Activated naive CD8-positive, alpha-beta T cell treated with anti-CD3 and anti-CD28 coated beads, Interleukin-2, amount 50 U/mL, for 24 hours (primary cell): ENCODE measurements around the gene SLC7A5.

Experiments used
- ATAC-seq: fragments of 150-1000 bp; cut with Tn5 transposase; one replicate; pipeline ENCODE4 v1.10.0; 2021
- DNase-seq: peaks from one replicate; pipeline ENCODE4 v3.0.0; 2021
- H3K27ac Mint-ChIP-seq: one replicate; pipeline ENCODE4 v1.8.0; 2021; ENCODE audit warnings: mild to moderate bottlenecking, mixed read lengths
- H3K27me3 Mint-ChIP-seq: one replicate; pipeline ENCODE4 v1.8.0; 2021; ENCODE audit warnings: mixed read lengths
- H3K36me3 Mint-ChIP-seq: one replicate; pipeline ENCODE4 v1.8.0; 2021; ENCODE audit warnings: low read depth, mixed read lengths
- H3K4me1 Mint-ChIP-seq: one replicate; pipeline ENCODE4 v1.8.0; 2021; ENCODE audit warnings: mixed read lengths
- H3K4me3 Mint-ChIP-seq: one replicate; pipeline ENCODE4 v1.8.0; 2021; ENCODE audit warnings: mild to moderate bottlenecking, moderate library complexity, mixed read lengths
- H3K9me3 Mint-ChIP-seq: one replicate; pipeline ENCODE4 v1.8.0; 2021; ENCODE audit warnings: mixed read lengths

Gene SLC7A5

GRCh38 chr16:87848676-87849345, 20.5 kb downstream of the SLC7A5 start:
- Mint-ChIP-seq H3K4me1 (peaks cover 41% of the 10 kb centered on the region), H3K27me3 (no peaks in the 10 kb centered on the region), H3K9me3 (no peaks in the 10 kb centered on the region), H3K4me3 (no peak overlapping the region), H3K27ac (no peak overlapping the region), H3K36me3 (peaks cover 55% of the 10 kb centered on the region)
- DNase-seq: no peak
- ATAC-seq: no peak

- H3K36me3 Mint-ChIP-seq: peaks cover 55% of the 10 kb centered on the region
- H3K4me3 Mint-ChIP-seq: no peak overlapping the region
- ATAC-seq (no peak), DNase-seq (no peak)
- H3K4me1 Mint-ChIP-seq: peaks cover 37% of the 10 kb centered on the region
- H3K9me3 Mint-ChIP-seq: no peaks in the 10 kb centered on the region
- H3K27ac Mint-ChIP-seq: peak overlapping the region; percentile 18
- H3K27me3 Mint-ChIP-seq: no peaks in the 10 kb centered on the region
These were observed 21.3 kb downstream of the SLC7A5 start for GRCh38 chr16:87847785-87848675.

GRCh38 chr16:87847467-87847784, 21.9 kb downstream of the SLC7A5 start:
- DNase-seq: no peak
- H3K36me3 Mint-ChIP-seq: peaks cover 56% of the 10 kb centered on the region
- H3K4me1 Mint-ChIP-seq: peaks cover 36% of the 10 kb centered on the region

GRCh38 chr16:87846705-87847466, 22.4 kb downstream of the SLC7A5 start:
- no peak for DNase-seq
- peaks cover 58% of the 10 kb centered on the region for H3K36me3 Mint-ChIP-seq
- ATAC-seq: no peak
- H3K4me1 Mint-ChIP-seq: peaks cover 35% of the 10 kb centered on the region
- H3K4me3 Mint-ChIP-seq: no peak overlapping the region
- no peaks in the 10 kb centered on the region for H3K27me3 Mint-ChIP-seq
- H3K27ac Mint-ChIP-seq: no peak overlapping the region
- no peaks in the 10 kb centered on the region for H3K9me3 Mint-ChIP-seq

More at GRCh38 chr16:87847467-87847784, 21.9 kb downstream of the SLC7A5 start:
- ATAC-seq: no peak
- H3K27me3 Mint-ChIP-seq: no peaks in the 10 kb centered on the region
- H3K27ac Mint-ChIP-seq: peak overlapping the region; percentile 18
- no peak overlapping the region for H3K4me3 Mint-ChIP-seq
- H3K9me3 Mint-ChIP-seq: no peaks in the 10 kb centered on the region

GRCh38 chr16:87845807-87846619, 23.3 kb downstream of the SLC7A5 start:
- ATAC-seq (no peak), DNase-seq (no peak)
- Mint-ChIP-seq H3K9me3 (no peaks in the 10 kb centered on the region), H3K27ac (no peak overlapping the region), H3K27me3 (no peaks in the 10 kb centered on the region), H3K4me3 (no peak overlapping the region), H3K36me3 (peaks cover 60% of the 10 kb centered on the region), H3K4me1 (peaks cover 33% of the 10 kb centered on the region)

GRCh38 chr16:87845213-87845612, 24.1 kb downstream of the SLC7A5 start:
- no peaks in the 10 kb centered on the region for H3K27me3 Mint-ChIP-seq
- H3K4me3 Mint-ChIP-seq: no peak overlapping the region
- no peak for DNase-seq
- no peak overlapping the region for H3K27ac Mint-ChIP-seq
- peaks cover 29% of the 10 kb centered on the region for H3K4me1 Mint-ChIP-seq
- ATAC-seq: peak; percentile 7
- H3K36me3 Mint-ChIP-seq: peaks cover 57% of the 10 kb centered on the region
- no peaks in the 10 kb centered on the region for H3K9me3 Mint-ChIP-seq

- peak overlapping the region; percentile 52 for H3K27ac Mint-ChIP-seq
- ATAC-seq (no peak), DNase-seq (no peak)
- H3K4me3 Mint-ChIP-seq: no peak overlapping the region
- peaks cover 55% of the 10 kb centered on the region for H3K36me3 Mint-ChIP-seq
- H3K4me1 Mint-ChIP-seq: peaks cover 25% of the 10 kb centered on the region
- no peaks in the 10 kb centered on the region for H3K9me3 Mint-ChIP-seq
- no peaks in the 10 kb centered on the region for H3K27me3 Mint-ChIP-seq
These were observed 24.5 kb downstream of the SLC7A5 start for GRCh38 chr16:87844809-87845208.

- DNase-seq (no peak), ATAC-seq (no peak)
- Mint-ChIP-seq H3K36me3 (peaks cover 55% of the 10 kb centered on the region), H3K4me1 (peaks cover 23% of the 10 kb centered on the region), H3K27ac (peak overlapping the region; percentile 52), H3K9me3 (no peaks in the 10 kb centered on the region), H3K4me3 (no peak overlapping the region), H3K27me3 (no peaks in the 10 kb centered on the region)
These were observed 25.1 kb downstream of the SLC7A5 start for GRCh38 chr16:87844120-87844733.

GRCh38 chr16:87843678-87844105, 25.6 kb downstream of the SLC7A5 start:
- H3K27ac Mint-ChIP-seq: peak overlapping the region; percentile 37
- ATAC-seq (no peak), DNase-seq (no peak)
- peaks cover 50% of the 10 kb centered on the region for H3K36me3 Mint-ChIP-seq
- H3K4me3 Mint-ChIP-seq: no peak overlapping the region
- no peaks in the 10 kb centered on the region for H3K27me3 Mint-ChIP-seq
- H3K4me1 Mint-ChIP-seq: peaks cover 18% of the 10 kb centered on the region
- no peaks in the 10 kb centered on the region for H3K9me3 Mint-ChIP-seq

- Mint-ChIP-seq H3K27ac (peak overlapping the region; percentile 67), H3K4me3 (no peak overlapping the region), H3K9me3 (no peaks in the 10 kb centered on the region), H3K36me3 (peaks cover 45% of the 10 kb centered on the region), H3K27me3 (no peaks in the 10 kb centered on the region), H3K4me1 (peaks cover 15% of the 10 kb centered on the region)
- DNase-seq (no peak), ATAC-seq (no peak)
These were observed 27.0 kb downstream of the SLC7A5 start for GRCh38 chr16:87842209-87842869.

GRCh38 chr16:87841340-87842208, 27.7 kb downstream of the SLC7A5 start:
- no peaks in the 10 kb centered on the region for H3K27me3 Mint-ChIP-seq
- no peak for ATAC-seq
- no peaks in the 10 kb centered on the region for H3K9me3 Mint-ChIP-seq
- H3K27ac Mint-ChIP-seq: no peak overlapping the region
- peaks cover 15% of the 10 kb centered on the region for H3K4me1 Mint-ChIP-seq
- peaks cover 46% of the 10 kb centered on the region for H3K36me3 Mint-ChIP-seq
- H3K4me3 Mint-ChIP-seq: no peak overlapping the region
- no peak for DNase-seq

GRCh38 chr16:87840271-87840978, 28.9 kb downstream of the SLC7A5 start:
- DNase-seq: no peak
- no peaks in the 10 kb centered on the region for H3K9me3 Mint-ChIP-seq
- H3K4me3 Mint-ChIP-seq: no peak overlapping the region
- H3K27ac Mint-ChIP-seq: peak overlapping the region; percentile 46
- H3K36me3 Mint-ChIP-seq: peaks cover 51% of the 10 kb centered on the region
- H3K4me1 Mint-ChIP-seq: peaks cover 15% of the 10 kb centered on the region
- H3K27me3 Mint-ChIP-seq: no peaks in the 10 kb centered on the region
- no peak for ATAC-seq
